ENCODE results near the gene TOM1L2.
A peak's percentile ranks its signal among the peaks of the same experiment; 100 is the strongest.
"Not testable (repeated sequence)": the region's sequence is repeated elsewhere in the genome, so short reads cannot be mapped to it uniquely, and the experiment has no call there.

Gene TOM1L2

GRCh38 chr17:17964710-17965109 is 7.5 kb downstream of the TOM1L2 start:
- Mint-ChIP-seq H3K9me3 (no peaks in the 10 kb centered on the region), H3K4me3 (no peak overlapping the region), H3K27ac (no peak overlapping the region), H3K27me3 (no peaks in the 10 kb centered on the region), H3K4me1 (peaks cover 70% of the 10 kb centered on the region)
- ATAC-seq (no peak), DNase-seq (no peak)

GRCh38 chr17:17963694-17964436 is 8.3 kb downstream of the TOM1L2 start:
- DNase-seq: no peak
- H3K27ac Mint-ChIP-seq: no peak overlapping the region
- H3K4me1 Mint-ChIP-seq: peaks cover 73% of the 10 kb centered on the region
- no peak overlapping the region for H3K4me3 Mint-ChIP-seq
- H3K27me3 Mint-ChIP-seq: no peaks in the 10 kb centered on the region
- ATAC-seq: no peak
- no peaks in the 10 kb centered on the region for H3K9me3 Mint-ChIP-seq

- no peak overlapping the region for H3K4me3 Mint-ChIP-seq
- H3K9me3 Mint-ChIP-seq: no peaks in the 10 kb centered on the region
- ATAC-seq: no peak
- no peak overlapping the region for H3K27ac Mint-ChIP-seq
- peaks cover 76% of the 10 kb centered on the region for H3K4me1 Mint-ChIP-seq
- H3K27me3 Mint-ChIP-seq: no peaks in the 10 kb centered on the region
- no peak for DNase-seq
Measured at GRCh38 chr17:17963066-17963465, 9.1 kb downstream of the TOM1L2 start.

GRCh38 chr17:17960500-17961030 is 11.6 kb downstream of the TOM1L2 start:
- DNase-seq: no peak
- Mint-ChIP-seq H3K4me1 (peaks cover 74% of the 10 kb centered on the region), H3K27me3 (no peaks in the 10 kb centered on the region), H3K4me3 (peak overlapping the region; percentile 79 to 84), H3K9me3 (peaks cover 0 to 6% of the 10 kb centered on the region in 2 donors), H3K27ac (peak overlapping the region; percentile 58 to 95)
- no peak for ATAC-seq

GRCh38 chr17:17959520-17960361 is 12.5 kb downstream of the TOM1L2 start:
- Mint-ChIP-seq H3K9me3 (peaks cover 0 to 6% of the 10 kb centered on the region in 2 donors), H3K27ac (peak overlapping the region; percentile 91 to 95), H3K4me1 (peaks cover 74% of the 10 kb centered on the region), H3K4me3 (peak overlapping the region; percentile 79 to 84), H3K27me3 (no peaks in the 10 kb centered on the region)
- ATAC-seq: peak; percentile 45
- peak; percentile 46 to 52 for DNase-seq

GRCh38 chr17:17958982-17959381 is 13.2 kb downstream of the TOM1L2 start:
- Mint-ChIP-seq H3K4me3 (peak overlapping the region; percentile 79 to 84), H3K27me3 (no peaks in the 10 kb centered on the region), H3K9me3 (peaks cover 0 to 6% of the 10 kb centered on the region in 2 donors), H3K4me1 (peaks cover 81% of the 10 kb centered on the region), H3K27ac (peak overlapping the region; percentile 91 to 95)
- DNase-seq: no peak
- no peak for ATAC-seq

GRCh38 chr17:17957584-17957916 is 14.7 kb downstream of the TOM1L2 start:
- H3K27me3 Mint-ChIP-seq: no peaks in the 10 kb centered on the region
- peaks cover 0 to 6% of the 10 kb centered on the region in 2 donors for H3K9me3 Mint-ChIP-seq
- H3K27ac Mint-ChIP-seq: peak overlapping the region; percentile 97 to 99
- no peak for ATAC-seq
- H3K4me1 Mint-ChIP-seq: peaks cover 81% of the 10 kb centered on the region
- no peak for DNase-seq
- H3K4me3 Mint-ChIP-seq: peak overlapping the region; percentile 79 to 84

GRCh38 chr17:17955790-17956341 is 16.3 kb downstream of the TOM1L2 start:
- H3K27me3 Mint-ChIP-seq, H3K9me3 Mint-ChIP-seq, ATAC-seq: not testable (repeated sequence)
- peak; percentile 14 to 41 for DNase-seq
- H3K27ac Mint-ChIP-seq: peak overlapping the region; percentile 17 to 74
- H3K4me1 Mint-ChIP-seq: peaks cover 80% of the 10 kb centered on the region
- peak overlapping the region; percentile 33 to 50 for H3K4me3 Mint-ChIP-seq

GRCh38 chr17:17954079-17954478 is 18.1 kb downstream of the TOM1L2 start:
- no peak for ATAC-seq
- Mint-ChIP-seq H3K4me3 (no peak overlapping the region), H3K9me3 (peaks cover 0 to 6% of the 10 kb centered on the region in 2 donors), H3K27me3 (no peaks in the 10 kb centered on the region), H3K27ac (no peak overlapping the region), H3K4me1 (peaks cover 74% of the 10 kb centered on the region)
- no peak for DNase-seq

- no peak overlapping the region for H3K27ac Mint-ChIP-seq
- no peaks in the 10 kb centered on the region for H3K27me3 Mint-ChIP-seq
- DNase-seq (no peak), ATAC-seq (no peak)
- no peak overlapping the region for H3K4me3 Mint-ChIP-seq
- peaks cover 69% of the 10 kb centered on the region for H3K4me1 Mint-ChIP-seq
- H3K9me3 Mint-ChIP-seq: peaks cover 0 to 6% of the 10 kb centered on the region in 2 donors
Measured at GRCh38 chr17:17952691-17953090, 19.5 kb downstream of the TOM1L2 start.

GRCh38 chr17:17951524-17951923 is 20.7 kb downstream of the TOM1L2 start:
- Mint-ChIP-seq H3K27me3 (no peaks in the 10 kb centered on the region), H3K4me1 (peaks cover 60% of the 10 kb centered on the region), H3K9me3 (peaks cover 0 to 6% of the 10 kb centered on the region in 2 donors), H3K4me3 (no peak overlapping the region), H3K27ac (peak overlapping the region in 1 of 2 donors; percentile 37)
- DNase-seq: no peak
- ATAC-seq: no peak

- Mint-ChIP-seq H3K27me3 (no peaks in the 10 kb centered on the region), H3K9me3 (peaks cover 0 to 2% of the 10 kb centered on the region in 2 donors), H3K4me3 (no peak overlapping the region), H3K27ac (no peak overlapping the region), H3K4me1 (peaks cover 53% of the 10 kb centered on the region)
- no peak for DNase-seq
- ATAC-seq: no peak
Measured at GRCh38 chr17:17950806-17951205, 21.4 kb downstream of the TOM1L2 start.

- H3K9me3 Mint-ChIP-seq: no peaks in the 10 kb centered on the region
- no peak overlapping the region for H3K4me3 Mint-ChIP-seq
- H3K27ac Mint-ChIP-seq: peak overlapping the region in 1 of 2 donors; percentile 93
- no peak for ATAC-seq
- H3K27me3 Mint-ChIP-seq: no peaks in the 10 kb centered on the region
- no peak for DNase-seq
- H3K4me1 Mint-ChIP-seq: peaks cover 48% of the 10 kb centered on the region
Measured at GRCh38 chr17:17950347-17950746, 21.9 kb downstream of the TOM1L2 start.

GRCh38 chr17:17947966-17948365 is 24.2 kb downstream of the TOM1L2 start:
- no peak overlapping the region for H3K27ac Mint-ChIP-seq
- ATAC-seq: peak; percentile 40
- peaks cover 37% of the 10 kb centered on the region for H3K4me1 Mint-ChIP-seq

GRCh38 chr17:17947309-17947708 is 24.9 kb downstream of the TOM1L2 start:
- no peaks in the 10 kb centered on the region for H3K9me3 Mint-ChIP-seq
- DNase-seq (no peak), ATAC-seq (no peak)
- no peak overlapping the region for H3K4me3 Mint-ChIP-seq
- peaks cover 37% of the 10 kb centered on the region for H3K4me1 Mint-ChIP-seq
- H3K27me3 Mint-ChIP-seq: no peaks in the 10 kb centered on the region
- no peak overlapping the region for H3K27ac Mint-ChIP-seq

More at GRCh38 chr17:17947966-17948365, 24.2 kb downstream of the TOM1L2 start:
- H3K9me3 Mint-ChIP-seq: no peaks in the 10 kb centered on the region
- H3K27me3 Mint-ChIP-seq: no peaks in the 10 kb centered on the region
- no peak for DNase-seq
- H3K4me3 Mint-ChIP-seq: no peak overlapping the region

Measured in stimulated activated naive CD8-positive, alpha-beta T cell treated with anti-CD3 and anti-CD28 coated beads, Interleukin-15, amount 100 ng/mL, for 72 hours (primary cell).